GM12892 (cell line): ENCODE measurements around the gene CAMK2N1.

Experiments
- POLR2A ChIP-seq: IDR thresholded peaks from 2 replicates; pipeline ENCODE4 v1.6.1; 2011; ENCODE audit warnings: low read depth, low read length, control low read depth
- POLR2AphosphoS5 ChIP-seq: IDR thresholded peaks from 2 replicates; pipeline ENCODE4 v1.6.1; 2011; ENCODE audit warnings: low read depth, low read length, control low read depth

GRCh38 chr1:20479840-20480239, 6.2 kb downstream of the CAMK2N1 start:
- TF ChIP-seq POLR2AphosphoS5 (no peak), POLR2A (no peak)
